Nephron progenitor cell (in vitro differentiated cells): ENCODE results near the gene ZNF425.

Experiments used
- DNase-seq: peaks from one replicate; pipeline ENCODE4 v3.0.0; 2021
- H3K27ac Mint-ChIP-seq: 2 replicates; pipeline ENCODE4 v1.8.0; 2021; ENCODE audit warnings: mild to moderate bottlenecking, moderate library complexity, mixed read lengths
- H3K27me3 Mint-ChIP-seq: 2 replicates; pipeline ENCODE4 v1.8.0; 2021; ENCODE audit warnings: mild to moderate bottlenecking, low read depth, mixed read lengths; ENCODE audit not compliant: poor library complexity
- H3K36me3 Mint-ChIP-seq: 2 replicates; pipeline ENCODE4 v1.8.0; 2021; ENCODE audit warnings: low read depth, mixed read lengths
- H3K4me1 Mint-ChIP-seq: 2 replicates; pipeline ENCODE4 v1.8.0; 2021; ENCODE audit warnings: mixed read lengths
- H3K4me3 Mint-ChIP-seq: 2 replicates; pipeline ENCODE4 v1.8.0; 2021; ENCODE audit warnings: mild to moderate bottlenecking, moderate library complexity, mixed read lengths
- H3K9me3 Mint-ChIP-seq: 2 replicates; pipeline ENCODE4 v1.8.0; 2021; ENCODE audit warnings: mild to moderate bottlenecking, moderate library complexity, mixed read lengths
- TF ChIP-seq, protein P1 (sequence below): fragments of 200-600 bp; sonication (generic); IDR thresholded peaks from 2 replicates; pipeline ENCODE4 v1.5.0; 2021; ENCODE audit warnings: antibody characterized with exemption

ZNF425 gene

DNA sequence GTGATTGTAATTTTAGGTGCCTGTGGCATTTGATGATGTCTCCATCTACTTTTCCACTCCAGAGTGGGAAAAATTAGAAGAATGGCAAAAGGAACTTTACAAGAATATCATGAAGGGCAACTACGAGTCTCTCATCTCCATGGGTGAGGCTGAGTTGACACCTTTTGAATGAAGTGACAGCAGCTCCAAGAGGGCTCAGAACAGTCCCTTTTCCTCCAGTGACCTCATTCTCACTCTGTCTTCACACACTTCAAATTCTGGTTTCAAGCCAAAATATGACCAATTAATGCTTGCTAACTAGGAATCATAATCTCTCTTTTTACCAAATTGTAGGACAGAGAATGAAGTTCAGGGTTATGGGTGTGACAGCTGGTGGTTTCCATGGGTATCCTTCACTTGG lies 40.0 kb upstream of the ZNF425 start:
- no peak for DNase-seq
- TF ChIP-seq, protein P1, sequence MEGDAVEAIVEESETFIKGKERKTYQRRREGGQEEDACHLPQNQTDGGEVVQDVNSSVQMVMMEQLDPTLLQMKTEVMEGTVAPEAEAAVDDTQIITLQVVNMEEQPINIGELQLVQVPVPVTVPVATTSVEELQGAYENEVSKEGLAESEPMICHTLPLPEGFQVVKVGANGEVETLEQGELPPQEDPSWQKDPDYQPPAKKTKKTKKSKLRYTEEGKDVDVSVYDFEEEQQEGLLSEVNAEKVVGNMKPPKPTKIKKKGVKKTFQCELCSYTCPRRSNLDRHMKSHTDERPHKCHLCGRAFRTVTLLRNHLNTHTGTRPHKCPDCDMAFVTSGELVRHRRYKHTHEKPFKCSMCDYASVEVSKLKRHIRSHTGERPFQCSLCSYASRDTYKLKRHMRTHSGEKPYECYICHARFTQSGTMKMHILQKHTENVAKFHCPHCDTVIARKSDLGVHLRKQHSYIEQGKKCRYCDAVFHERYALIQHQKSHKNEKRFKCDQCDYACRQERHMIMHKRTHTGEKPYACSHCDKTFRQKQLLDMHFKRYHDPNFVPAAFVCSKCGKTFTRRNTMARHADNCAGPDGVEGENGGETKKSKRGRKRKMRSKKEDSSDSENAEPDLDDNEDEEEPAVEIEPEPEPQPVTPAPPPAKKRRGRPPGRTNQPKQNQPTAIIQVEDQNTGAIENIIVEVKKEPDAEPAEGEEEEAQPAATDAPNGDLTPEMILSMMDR = no peak
- Mint-ChIP-seq H3K36me3 (peaks cover 44% of the 10 kb centered on the region), H3K9me3 (no peaks in the 10 kb centered on the region), H3K4me1 (no peaks in the 10 kb centered on the region), H3K27me3 (no peaks in the 10 kb centered on the region), H3K4me3 (no peak overlapping the region), H3K27ac (no peak overlapping the region)

DNA sequence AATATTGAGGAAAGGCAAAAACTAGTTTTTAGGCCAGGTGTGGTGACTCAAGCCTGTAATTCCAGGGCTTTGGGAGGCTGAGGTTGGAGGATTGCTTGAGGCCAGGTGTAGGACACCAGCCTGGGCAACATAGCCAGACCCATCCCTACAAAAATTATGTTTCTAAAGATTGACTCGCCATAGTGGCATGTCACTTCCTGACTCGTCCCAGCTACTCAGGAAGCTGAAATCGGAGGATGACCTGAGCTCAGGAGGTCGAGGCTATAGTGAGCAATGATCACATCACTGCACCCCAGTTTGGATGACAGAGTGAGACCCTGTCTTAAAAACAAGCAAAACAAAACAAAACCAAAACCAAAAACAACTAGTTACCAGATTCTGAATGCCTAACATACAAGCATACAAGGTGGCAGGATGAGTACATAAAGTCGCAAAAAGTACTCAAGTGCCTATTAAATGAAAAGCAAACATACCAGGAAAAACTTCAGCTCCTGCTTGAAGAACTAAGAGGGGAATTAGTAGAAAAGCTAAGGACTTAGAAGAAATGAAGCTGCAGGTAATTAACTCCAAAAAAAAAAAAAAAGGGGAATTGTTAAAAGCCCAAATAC lies 35.2 kb upstream of the ZNF425 start:
- TF ChIP-seq, protein P1 = no peak
- no peaks in the 10 kb centered on the region for H3K4me1 Mint-ChIP-seq
- H3K9me3 Mint-ChIP-seq = peaks cover 4% of the 10 kb centered on the region
- H3K4me3 Mint-ChIP-seq = no peak overlapping the region
- H3K27ac Mint-ChIP-seq = peak overlapping the region; percentile 31
- H3K27me3 Mint-ChIP-seq = peaks cover 2% of the 10 kb centered on the region
- peaks cover 55% of the 10 kb centered on the region for H3K36me3 Mint-ChIP-seq
- DNase-seq = no peak

DNA sequence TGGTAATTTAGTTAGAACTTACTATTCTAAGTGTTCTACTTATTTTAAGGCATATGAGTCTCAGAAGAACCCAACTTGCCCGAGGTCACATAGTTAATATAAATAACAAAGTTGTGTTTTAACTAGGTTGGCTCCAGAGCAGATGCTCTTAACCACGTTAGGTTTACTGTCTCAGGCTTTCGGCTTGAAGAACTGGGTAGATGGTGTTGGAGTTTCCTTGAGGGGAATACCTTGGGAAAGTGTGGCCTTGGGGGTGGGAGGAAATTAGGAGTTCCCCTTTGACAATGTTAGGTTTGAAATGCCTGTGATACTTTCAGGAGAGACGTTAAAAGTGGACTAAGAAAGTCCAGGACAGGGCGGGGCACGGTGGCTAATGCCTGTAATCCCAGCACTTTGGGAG lies 30.8 kb upstream of the ZNF425 start:
- DNase-seq = no peak
- TF ChIP-seq, protein P1 = no peak
- Mint-ChIP-seq H3K27me3 (peaks cover 2% of the 10 kb centered on the region), H3K9me3 (peaks cover 12% of the 10 kb centered on the region), H3K4me3 (no peak overlapping the region), H3K36me3 (peaks cover 63% of the 10 kb centered on the region), H3K27ac (no peak overlapping the region), H3K4me1 (peaks cover 9% of the 10 kb centered on the region)

GRCh38 chr7:149154056-149154455 lies 27.9 kb upstream of the ZNF425 start:
- Mint-ChIP-seq H3K4me3 (no peak overlapping the region), H3K9me3 (peaks cover 12% of the 10 kb centered on the region), H3K4me1 (peaks cover 19% of the 10 kb centered on the region), H3K36me3 (peaks cover 60% of the 10 kb centered on the region), H3K27me3 (peaks cover 2% of the 10 kb centered on the region), H3K27ac (peak overlapping the region; percentile 64)
- TF ChIP-seq, protein P1 = no peak
- DNase-seq = no peak

- peak overlapping the region; percentile 12 for H3K27ac Mint-ChIP-seq
- peaks cover 59% of the 10 kb centered on the region for H3K36me3 Mint-ChIP-seq
- peaks cover 26% of the 10 kb centered on the region for H3K4me1 Mint-ChIP-seq
- peaks cover 12% of the 10 kb centered on the region for H3K9me3 Mint-ChIP-seq
- H3K4me3 Mint-ChIP-seq = no peak overlapping the region
- peaks cover 2% of the 10 kb centered on the region for H3K27me3 Mint-ChIP-seq
- DNase-seq = no peak
- TF ChIP-seq, protein P1 = no peak
Measured at GRCh38 chr7:149153346-149153745, 27.2 kb upstream of the ZNF425 start.

DNA sequence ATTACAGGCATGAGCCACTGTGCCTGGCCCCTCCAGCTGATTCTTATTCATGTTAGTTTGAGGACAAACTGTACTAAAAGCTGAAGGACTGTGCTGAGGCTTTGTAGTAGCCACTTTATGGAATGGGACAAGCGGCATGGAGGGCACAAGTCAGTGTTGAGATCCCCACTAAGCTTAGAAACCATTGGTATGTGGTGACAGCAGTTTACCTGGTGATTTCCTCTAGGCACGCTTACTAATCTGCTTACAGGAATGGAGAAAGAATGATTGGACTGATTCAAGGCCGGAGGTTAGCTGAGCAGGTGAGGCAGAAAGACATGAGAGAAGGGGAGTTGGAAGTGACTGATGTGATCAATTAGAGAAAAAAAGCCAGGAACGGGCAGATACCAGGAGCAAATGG lies 24.9 kb upstream of the ZNF425 start:
- no peak overlapping the region for H3K4me3 Mint-ChIP-seq

More for the DNA sequence above, 24.9 kb upstream of the ZNF425 start:
- Mint-ChIP-seq H3K36me3 (peaks cover 41% of the 10 kb centered on the region), H3K4me1 (peaks cover 38% of the 10 kb centered on the region), H3K27me3 (no peaks in the 10 kb centered on the region), H3K27ac (peak overlapping the region; percentile 0), H3K9me3 (peaks cover 6% of the 10 kb centered on the region)
- TF ChIP-seq, protein P1 = no peak
- DNase-seq = no peak
